ENCODE data around the gene RAB24.

- TF ChIP-seq POLR2AphosphoS5 (IDR thresholded peaks at IDR 0.05; ENCODE audit: low read depth, low read length) (no peak), TAF1 (IDR thresholded peaks at IDR 0.05; ENCODE audit: borderline replicate concordance, insufficient read depth, low read length) (no peak)
Measured at GRCh38 chr5:177336603-177337494, 33.3 kb upstream of the RAB24 start.

All from PFSK-1 (cell line).